HG02759 (cell line): Measurements from ENCODE around the gene AGPAT4.

Experiments used
- ATAC-seq: cut with Tn5 transposase; IDR thresholded peaks from one replicate; pipeline ENCODE4 v1.9.1; 2021; ENCODE audit warnings: mild to moderate bottlenecking, moderate library complexity; ENCODE audit not compliant: unreplicated experiment

AGPAT4 gene

GRCh38 chr6:161256407-161256806 lies 17.5 kb downstream of the AGPAT4 start:
- ATAC-seq, result no peak

GRCh38 chr6:161255518-161255917 lies 18.3 kb downstream of the AGPAT4 start:
- ATAC-seq, result no peak

GRCh38 chr6:161254464-161255253 lies 19.2 kb downstream of the AGPAT4 start:
- ATAC-seq, result no peak

- ATAC-seq, result no peak
These were observed 19.8 kb downstream of the AGPAT4 start for GRCh38 chr6:161254126-161254463.

GRCh38 chr6:161251345-161251744 lies 22.5 kb downstream of the AGPAT4 start:
- no peak for ATAC-seq

- ATAC-seq, result no peak
These were observed 24.5 kb downstream of the AGPAT4 start for GRCh38 chr6:161249327-161249726.

- ATAC-seq, result no peak
These were observed 27.1 kb downstream of the AGPAT4 start for GRCh38 chr6:161246725-161247124.

- no peak for ATAC-seq
These were observed 28.5 kb downstream of the AGPAT4 start for GRCh38 chr6:161245363-161245762.

GRCh38 chr6:161244725-161245124 lies 29.1 kb downstream of the AGPAT4 start:
- ATAC-seq, result no peak

GRCh38 chr6:161242779-161243693 lies 30.8 kb downstream of the AGPAT4 start:
- no peak for ATAC-seq

GRCh38 chr6:161242113-161242512 lies 31.7 kb downstream of the AGPAT4 start:
- no peak for ATAC-seq

- ATAC-seq, result no peak
These were observed 34.9 kb downstream of the AGPAT4 start for GRCh38 chr6:161239001-161239400.

- ATAC-seq, result no peak
These were observed 35.4 kb downstream of the AGPAT4 start for GRCh38 chr6:161238500-161238899.

- ATAC-seq, result no peak
These were observed 35.8 kb downstream of the AGPAT4 start for GRCh38 chr6:161238081-161238480.

- ATAC-seq, result no peak
These were observed 36.7 kb downstream of the AGPAT4 start for GRCh38 chr6:161237176-161237575.

GRCh38 chr6:161235776-161236633 lies 37.9 kb downstream of the AGPAT4 start:
- ATAC-seq, result peak; percentile 82

GRCh38 chr6:161233986-161234661 lies 39.7 kb downstream of the AGPAT4 start:
- no peak for ATAC-seq

GRCh38 chr6:161232467-161232866 lies 41.4 kb downstream of the AGPAT4 start:
- ATAC-seq, result no peak

GRCh38 chr6:161232010-161232409 lies 41.9 kb downstream of the AGPAT4 start:
- ATAC-seq, result no peak

- ATAC-seq, result no peak
These were observed 43.5 kb downstream of the AGPAT4 start for GRCh38 chr6:161230339-161230738.
